Astrocyte of the spinal cord (primary cell): ENCODE data around the gene RHOF.
A peak's percentile ranks its signal among the peaks of the same experiment; 100 is the strongest.

Experiments
- DNase-seq: peaks from one replicate; pipeline ENCODE4 v3.0.0; 2011; ENCODE audit warnings: low read depth, low spot score
- H3K4me3 ChIP-seq: 2 replicates; pipeline ENCODE4 v1.5.1; 2011; ENCODE audit warnings: low read depth, mild to moderate bottlenecking, low read length, moderate library complexity
- CTCF ChIP-seq: IDR thresholded peaks from 2 replicates; pipeline ENCODE4 v1.5.1; 2012; ENCODE audit warnings: low read depth, mild to moderate bottlenecking, low read length, inconsistent platforms
- in situ Hi-C: cut with HindIII; loops from 2 replicates; pipeline ENCODE4 v1.10.0; 2017; ENCODE audit warnings: low sequenced_read_pairs

Gene RHOF

GRCh38 chr12:121808623-121809022 is 15.1 kb upstream of the RHOF start:
- no peak overlapping the region for H3K4me3 ChIP-seq
- in situ Hi-C loops, result no loop called here
- TF ChIP-seq CTCF, result no peak
- DNase-seq, result no peak

- no peak for TF ChIP-seq CTCF
- in situ Hi-C loops, result no loop called here
- no peak for DNase-seq
- H3K4me3 ChIP-seq, result no peak overlapping the region
These were observed 14.3 kb upstream of the RHOF start for GRCh38 chr12:121807642-121808347.

GRCh38 chr12:121806546-121807423 is 13.3 kb upstream of the RHOF start:
- peak overlapping the region; percentile 69 for H3K4me3 ChIP-seq
- peak; percentile 24 for DNase-seq
- in situ Hi-C loops, result no loop called here
- no peak for TF ChIP-seq CTCF

GRCh38 chr12:121806009-121806545 is 12.6 kb upstream of the RHOF start:
- no peak for DNase-seq
- H3K4me3 ChIP-seq, result peak overlapping the region; percentile 69
- no peak for TF ChIP-seq CTCF
- in situ Hi-C loops, result no loop called here

GRCh38 chr12:121805171-121806008 is 11.9 kb upstream of the RHOF start:
- no peak for TF ChIP-seq CTCF
- peak; percentile 47 for DNase-seq
- H3K4me3 ChIP-seq, result peak overlapping the region; percentile 69
- in situ Hi-C loops, result no loop called here
